OCI-LY1 (cell line): ENCODE measurements around the gene DHRS7.
A peak's percentile ranks its signal among the peaks of the same experiment; 100 is the strongest.

Experiments used
- H2AFZ ChIP-seq: fragments of 200-600 bp; sonication (generic), shearing (Covaris generic); 2 replicates; pipeline ENCODE4 v1.6.0; 2014; ENCODE audit warnings: antibody characterized with exemption, mild to moderate bottlenecking, low read length
- H3F3A ChIP-seq: fragments of 200-600 bp; sonication (generic), shearing (Covaris generic); 2 replicates; pipeline ENCODE4 v1.6.0; 2014; ENCODE audit warnings: mild to moderate bottlenecking, antibody characterized with exemption, low read length, moderate library complexity; ENCODE audit not compliant: insufficient read depth
- H3K27ac ChIP-seq: fragments of 200-600 bp; sonication (generic); 2 replicates; pipeline ENCODE4 v1.5.1; 2014; ENCODE audit warnings: low read length, mixed run types, mild to moderate bottlenecking, low read depth; ENCODE audit not compliant: poor library complexity, severe bottlenecking
- H3K27me3 ChIP-seq: fragments of 200-600 bp; sonication (generic); 2 replicates; pipeline ENCODE4 v1.6.0; 2014; ENCODE audit warnings: antibody characterized with exemption, mild to moderate bottlenecking, low read length, moderate library complexity; ENCODE audit not compliant: insufficient read depth
- H3K36me3 ChIP-seq: fragments of 200-600 bp; sonication (generic); 2 replicates; pipeline ENCODE4 v1.6.1; 2014; ENCODE audit warnings: mild to moderate bottlenecking, antibody characterized with exemption, low read length, moderate library complexity, mixed read lengths; ENCODE audit not compliant: insufficient read depth
- H3K4me1 ChIP-seq: fragments of 200-600 bp; sonication (generic); 2 replicates; pipeline ENCODE4 v1.5.1; 2014; ENCODE audit warnings: mild to moderate bottlenecking, low read length, moderate library complexity; ENCODE audit not compliant: insufficient read depth, severe bottlenecking
- H3K4me2 ChIP-seq: fragments of 200-600 bp; sonication (generic), shearing (Covaris generic); 2 replicates; pipeline ENCODE4 v1.6.1; 2014; ENCODE audit warnings: low read length
- H3K4me3 ChIP-seq: fragments of 200-600 bp; sonication (generic); 2 replicates; pipeline ENCODE4 v1.5.1; 2014; ENCODE audit warnings: low read length, low read depth, mild to moderate bottlenecking, mixed read lengths; ENCODE audit not compliant: poor library complexity, severe bottlenecking
- H3K79me2 ChIP-seq: fragments of 200-600 bp; shearing (Covaris generic); 2 replicates; pipeline ENCODE4 v1.6.1; 2016; ENCODE audit warnings: mixed run types, low read length, mixed read lengths; ENCODE audit not compliant: insufficient read depth
- H3K9ac ChIP-seq: fragments of 200-600 bp; sonication (generic), shearing (Covaris generic); 2 replicates; pipeline ENCODE4 v1.6.1; 2014; ENCODE audit warnings: mild to moderate bottlenecking, low read length, mixed read lengths
- H3K9me2 ChIP-seq: fragments of 200-600 bp; sonication (generic), shearing (Covaris generic); 2 replicates; pipeline ENCODE4 v1.6.1; 2014; ENCODE audit warnings: low read depth, mild to moderate bottlenecking, low read length, mixed read lengths
- H3K9me3 ChIP-seq: fragments of 200-600 bp; shearing (Covaris generic); 2 replicates; pipeline ENCODE4 v1.6.1; 2014; ENCODE audit warnings: low read length, mixed read lengths
- H4K20me1 ChIP-seq: fragments of 200-600 bp; sonication (generic), shearing (Covaris generic); 2 replicates; pipeline ENCODE4 v1.6.0; 2016; ENCODE audit warnings: mild to moderate bottlenecking, low read length; ENCODE audit not compliant: insufficient read depth
- EZH2 ChIP-seq: fragments of 200-600 bp; sonication (generic), shearing (Covaris generic); IDR thresholded peaks from 2 replicates; pipeline ENCODE4 v1.8.0; 2017; ENCODE audit warnings: borderline replicate concordance, mixed run types, mild to moderate bottlenecking, antibody characterized with exemption, low read length, moderate library complexity, mixed read lengths
- TF ChIP-seq, protein P1 (sequence below): fragments of 200-600 bp; sonication (generic), shearing (Covaris generic); IDR thresholded peaks from 2 replicates; pipeline ENCODE4 v1.5.1; 2017; ENCODE audit warnings: mild to moderate bottlenecking, antibody characterized with exemption, low read length, moderate library complexity, mixed read lengths

Gene DHRS7

DNA sequence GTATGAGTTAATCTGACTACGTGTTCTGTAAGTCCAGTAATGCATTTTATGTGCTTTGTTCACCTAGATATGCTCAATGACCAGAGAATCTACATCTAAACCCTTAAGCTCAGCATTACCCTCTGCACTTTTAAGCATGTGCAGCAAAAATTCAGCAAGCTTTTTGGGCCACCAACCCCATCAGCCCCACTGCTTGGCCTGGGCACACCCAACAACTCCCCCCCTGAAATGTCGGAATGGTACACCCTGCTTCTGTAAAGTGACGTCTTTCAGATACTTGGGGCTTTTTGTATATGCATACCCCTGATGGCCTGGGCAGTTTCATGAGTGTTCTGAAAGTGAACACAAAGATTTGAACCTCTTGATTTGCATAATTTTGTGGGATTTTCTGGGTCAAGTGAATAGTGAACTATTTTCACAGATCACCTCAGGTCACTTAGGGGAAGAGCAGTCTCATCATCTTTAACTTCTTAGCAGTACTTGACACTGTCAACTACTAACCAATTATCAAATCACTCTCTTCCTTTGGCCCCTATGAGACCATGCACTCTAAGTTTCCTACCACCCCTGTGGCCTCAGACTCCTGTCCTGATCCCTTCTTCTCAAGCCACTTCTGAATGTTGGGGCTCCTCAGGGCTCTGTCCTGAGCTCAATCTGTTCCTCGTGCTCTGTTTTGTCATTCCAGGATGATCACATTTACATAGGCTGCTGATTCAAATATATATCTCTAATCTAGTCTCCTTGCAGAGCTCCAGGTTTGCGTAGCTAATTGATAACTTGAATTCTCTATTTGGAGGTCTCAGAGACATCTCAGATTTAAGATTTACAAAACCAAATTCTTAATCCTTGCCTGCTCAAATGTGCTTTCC, 47.5 kb upstream of the DHRS7 start:
- Histone ChIP-seq H3K9me3 (no peaks in the 10 kb centered on the region), H3K27ac (peak overlapping the region; percentile 78), H2AFZ (peak overlapping the region; percentile 9; the same call in 1 of the 2 replicates), H3K9me2 (no peaks in the 10 kb centered on the region), H3K36me3 (no peaks in the 10 kb centered on the region; the same call in 1 of the 2 replicates), H3K27me3 (no peaks in the 10 kb centered on the region), H3K4me3 (no peak overlapping the region), H3K9ac (peak overlapping the region; percentile 5; the same call in 1 of the 2 replicates), H3K4me2 (peak overlapping the region; percentile 20), H3K79me2 (no peaks in the 10 kb centered on the region), H3K4me1 (peaks cover 58% of the 10 kb centered on the region), H4K20me1 (no peaks in the 10 kb centered on the region), H3F3A (no peaks in the 10 kb centered on the region)
- TF ChIP-seq, protein P1, sequence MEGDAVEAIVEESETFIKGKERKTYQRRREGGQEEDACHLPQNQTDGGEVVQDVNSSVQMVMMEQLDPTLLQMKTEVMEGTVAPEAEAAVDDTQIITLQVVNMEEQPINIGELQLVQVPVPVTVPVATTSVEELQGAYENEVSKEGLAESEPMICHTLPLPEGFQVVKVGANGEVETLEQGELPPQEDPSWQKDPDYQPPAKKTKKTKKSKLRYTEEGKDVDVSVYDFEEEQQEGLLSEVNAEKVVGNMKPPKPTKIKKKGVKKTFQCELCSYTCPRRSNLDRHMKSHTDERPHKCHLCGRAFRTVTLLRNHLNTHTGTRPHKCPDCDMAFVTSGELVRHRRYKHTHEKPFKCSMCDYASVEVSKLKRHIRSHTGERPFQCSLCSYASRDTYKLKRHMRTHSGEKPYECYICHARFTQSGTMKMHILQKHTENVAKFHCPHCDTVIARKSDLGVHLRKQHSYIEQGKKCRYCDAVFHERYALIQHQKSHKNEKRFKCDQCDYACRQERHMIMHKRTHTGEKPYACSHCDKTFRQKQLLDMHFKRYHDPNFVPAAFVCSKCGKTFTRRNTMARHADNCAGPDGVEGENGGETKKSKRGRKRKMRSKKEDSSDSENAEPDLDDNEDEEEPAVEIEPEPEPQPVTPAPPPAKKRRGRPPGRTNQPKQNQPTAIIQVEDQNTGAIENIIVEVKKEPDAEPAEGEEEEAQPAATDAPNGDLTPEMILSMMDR, result no peak
- no peak for TF ChIP-seq EZH2

DNA sequence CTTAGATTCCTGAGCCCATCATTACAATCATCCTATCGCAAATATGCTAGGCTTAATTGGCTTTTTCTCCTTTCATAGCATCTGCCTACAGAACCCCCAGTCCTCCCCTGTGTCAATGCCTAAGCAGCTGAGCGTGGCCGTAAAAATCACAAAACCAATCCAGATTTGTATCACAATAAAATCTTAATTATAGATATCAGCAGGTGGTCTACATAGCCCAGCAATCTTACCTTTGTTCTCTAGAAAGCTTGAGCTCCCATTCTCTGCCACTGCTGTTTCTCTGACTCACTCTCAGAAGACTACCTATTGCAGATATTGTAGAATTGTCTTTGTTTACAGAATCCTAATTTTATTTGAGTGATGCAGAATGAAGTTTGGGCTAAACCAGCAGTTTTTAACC, 46.0 kb upstream of the DHRS7 start:
- Histone ChIP-seq H3K4me1 (peaks cover 43% of the 10 kb centered on the region), H3K4me2 (no peak overlapping the region), H3K79me2 (no peaks in the 10 kb centered on the region), H2AFZ (no peak overlapping the region), H3K4me3 (no peak overlapping the region), H3K36me3 (no peaks in the 10 kb centered on the region; the same call in 1 of the 2 replicates), H3K9ac (no peak overlapping the region), H3F3A (no peaks in the 10 kb centered on the region), H3K9me2 (no peaks in the 10 kb centered on the region), H3K27me3 (no peaks in the 10 kb centered on the region), H3K27ac (peak overlapping the region; percentile 78), H3K9me3 (no peaks in the 10 kb centered on the region), H4K20me1 (no peaks in the 10 kb centered on the region)
- no peak for TF ChIP-seq EZH2
- TF ChIP-seq, protein P1, result no peak

DNA sequence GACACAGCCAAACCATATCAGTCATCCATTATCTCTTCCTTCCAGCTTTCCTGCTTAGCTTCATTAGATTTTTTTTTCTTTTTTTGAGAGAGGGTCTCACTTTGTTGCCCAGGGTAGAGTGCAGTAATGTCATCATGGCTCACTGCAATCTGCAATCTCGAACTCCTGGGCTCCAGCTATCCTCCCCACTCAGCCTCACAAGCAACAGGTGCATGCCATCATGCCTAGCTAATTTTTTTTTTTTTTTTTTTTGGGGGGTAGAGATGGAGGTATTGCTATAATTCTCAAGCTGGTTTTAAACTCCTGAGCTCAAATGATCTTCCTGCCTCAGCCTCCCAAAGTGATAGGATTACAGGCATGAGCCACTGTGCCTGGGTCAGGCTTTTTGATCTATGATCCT, 45.5 kb upstream of the DHRS7 start:
- no peak for TF ChIP-seq EZH2
- TF ChIP-seq, protein P1, result no peak
- Histone ChIP-seq H2AFZ (no peak overlapping the region), H3K4me1 (peaks cover 43% of the 10 kb centered on the region), H3K9me2 (no peaks in the 10 kb centered on the region), H3K27ac (no peak overlapping the region), H4K20me1 (no peaks in the 10 kb centered on the region), H3K36me3 (no peaks in the 10 kb centered on the region; the same call in 1 of the 2 replicates), H3K9ac (no peak overlapping the region), H3K9me3 (no peaks in the 10 kb centered on the region), H3F3A (no peaks in the 10 kb centered on the region), H3K27me3 (no peaks in the 10 kb centered on the region), H3K4me3 (no peak overlapping the region), H3K79me2 (no peaks in the 10 kb centered on the region), H3K4me2 (no peak overlapping the region)
